ENCODE results near the gene GUCY2C.

Gene GUCY2C

GRCh38 chr12:14576896-14577295 is 119.5 kb downstream of the GUCY2C start:
- FAIRE-seq: no peak
- DNase-seq (ENCODE audit: insufficient read length, low spot score): no peak

- FAIRE-seq: no peak
- no peak for DNase-seq (ENCODE audit: insufficient read length, low spot score)
These were observed 120.8 kb downstream of the GUCY2C start for GRCh38 chr12:14575585-14575984.

GRCh38 chr12:14573118-14573517 is 123.3 kb downstream of the GUCY2C start:
- DNase-seq (ENCODE audit: insufficient read length, low spot score) (no peak), FAIRE-seq (no peak)

GRCh38 chr12:14572401-14572800 is 124.0 kb downstream of the GUCY2C start:
- DNase-seq (ENCODE audit: insufficient read length, low spot score) (no peak), FAIRE-seq (no peak)

GRCh38 chr12:14571779-14572178 is 124.6 kb downstream of the GUCY2C start:
- FAIRE-seq: no peak

GRCh38 chr12:14570231-14570630 is 126.2 kb downstream of the GUCY2C start:
- DNase-seq (ENCODE audit: insufficient read length, low spot score): no peak
- FAIRE-seq: no peak

More at GRCh38 chr12:14571779-14572178, 124.6 kb downstream of the GUCY2C start:
- no peak for DNase-seq (ENCODE audit: insufficient read length, low spot score)

- DNase-seq (ENCODE audit: insufficient read length, low spot score) (no peak), FAIRE-seq (no peak)
These were observed 128.8 kb downstream of the GUCY2C start, which contains the start of gene PLBD1 for GRCh38 chr12:14567351-14568162. Gene PLBD1, minus strand, starts transcription at chr12:14567883. Its CDS starts 187 bp downstream, at chr12:14567696.

- DNase-seq (ENCODE audit: insufficient read length, low spot score): no peak
These were observed 132.0 kb downstream of the GUCY2C start for GRCh38 chr12:14564336-14564959.

GRCh38 chr12:14563046-14563445 is 133.4 kb downstream of the GUCY2C start:
- FAIRE-seq: no peak
- no peak for DNase-seq (ENCODE audit: insufficient read length, low spot score)

More at GRCh38 chr12:14564336-14564959, 132.0 kb downstream of the GUCY2C start:
- FAIRE-seq: no peak
